Esophagus muscularis mucosa (tissue), 4 donors: ENCODE measurements around the gene TSPAN32. TPM values are rescaled to one million over a fixed set of nuclear protein-coding genes. Genes with fewer than 3 reads are reported as not detected.

ENCODE experiments used
- DNase-seq: peaks from one replicate; pipeline ENCODE4 v3.0.0-alpha.2; 2017; ENCODE audit errors: extremely low spot score
- H3K27ac ChIP-seq, 4 donors: fragments of 200-600 bp; sonication (generic); replicated peaks in 1 of 4; 1 replicate in 3 of 4; 2 replicates in 1 of 4; pipeline ENCODE4 v1.5.1; 2016 to 2019; ENCODE audit warnings: mild to moderate bottlenecking in 1 of 4
- H3K27me3 ChIP-seq, 4 donors: fragments of 200-600 bp; sonication (generic); one replicate each; pipeline versions ENCODE4 v1.5.1 to v1.6.0; 2016 to 2019
- H3K36me3 ChIP-seq, 4 donors: fragments of 200-600 bp; sonication (generic); one replicate each; pipeline ENCODE4 v1.5.1; 2016 to 2019
- H3K4me1 ChIP-seq, 4 donors: fragments of 200-600 bp; sonication (generic); one replicate each; pipeline ENCODE4 v1.5.1; 2016 to 2019
- H3K4me3 ChIP-seq, 4 donors: fragments of 200-600 bp; sonication (generic); 1 replicate in 2 of 4; 2 replicates in 2 of 4; pipeline ENCODE4 v1.5.1; 2016 to 2019; ENCODE audit warnings: mild to moderate bottlenecking in 4 of 4, moderate library complexity in 1 of 4
- H3K9me3 ChIP-seq, 4 donors: fragments of 200-600 bp; sonication (generic); 1 replicate in 3 of 4; 2 replicates in 1 of 4; pipeline ENCODE4 v1.5.1; 2016 to 2019
- EP300 ChIP-seq: sonication (generic); formaldehyde crosslinking; IDR thresholded peaks from one replicate; pipeline ENCODE4 v1.6.1; 2017; ENCODE audit warnings: antibody characterized with exemption
- POLR2A ChIP-seq: fragments of 450-650 bp; IDR thresholded peaks from one replicate; pipeline ENCODE4 v1.6.1; 2017; ENCODE audit warnings: antibody characterized with exemption, moderate library complexity, mild to moderate bottlenecking, low read depth
- POLR2AphosphoS5 ChIP-seq, 2 donors: sonication (generic); formaldehyde crosslinking; IDR thresholded peaks; one replicate each; pipeline ENCODE4 v1.6.1; 2017; ENCODE audit warnings: antibody characterized with exemption in 2 of 2
- WGBS: methylation state at CpG from one replicate; pipeline ENCODE4 v1.1.5; 2018; 5-methylcytosine and 5-hydroxymethylcytosine counted together
- intact Hi-C: fragments of 100-400 bp; cut with DNase I; formaldehyde crosslinking; loops from one replicate; pipeline ENCODE4 v1.15.1; 2023
- total RNA-seq, 4 donors: library from RNA; depleted of rRNA; stranded (reverse); fragments of >200 nt; gene quantifications; one replicate each; pipeline versions ENCODE4 v1.1.0 to v1.2.1, GENCODE V29; 2016
- TF ChIP-seq, protein P1 (sequence below), 3 experiments: fragments of 200-600 bp in 2 of 3; fragments of 450-650 bp in 1 of 3; sonication (generic) in 2 of 3; IDR thresholded peaks; one replicate each; pipeline ENCODE4 v1.5.1; 2017 to 2019; ENCODE audit warnings: antibody characterized with exemption in 3 of 3, mild to moderate bottlenecking in 2 of 3, moderate library complexity in 1 of 3

Gene TSPAN32
- total RNA-seq, 4 donors from 2014 or later: 0.52 to 3.5 (median 1.2) TPM; not detected in 1

DNA sequence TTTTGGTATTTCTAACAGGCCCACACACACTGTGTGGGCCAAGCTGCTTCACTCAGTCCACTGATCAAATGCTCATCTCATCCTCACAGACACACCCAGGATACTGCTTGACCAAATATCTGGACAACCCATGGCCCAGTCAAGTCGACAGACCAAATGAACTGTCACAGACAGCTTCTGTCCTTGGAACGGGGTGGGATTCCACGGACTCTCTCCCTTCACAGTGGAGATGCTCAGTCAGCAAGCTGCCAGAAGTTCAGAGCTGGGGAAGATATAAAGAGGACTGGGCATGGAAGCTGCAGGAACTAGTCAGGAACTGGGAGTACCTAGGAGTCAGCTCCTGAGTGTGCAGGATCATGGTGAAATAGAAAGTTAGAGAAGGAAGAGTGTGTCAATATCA is 40.7 kb downstream of the TSPAN32 start:
- Histone ChIP-seq H3K4me1 (no peaks in the 10 kb centered on the region), H3K27me3 (no peaks in the 10 kb centered on the region), H3K27ac (no peak overlapping the region), H3K36me3 (no peaks in the 10 kb centered on the region), H3K4me3 (no peak overlapping the region), H3K9me3 (peaks cover 0 to 7% (median 0%) of the 10 kb centered on the region in 4 donors)
- TF ChIP-seq, protein P1, sequence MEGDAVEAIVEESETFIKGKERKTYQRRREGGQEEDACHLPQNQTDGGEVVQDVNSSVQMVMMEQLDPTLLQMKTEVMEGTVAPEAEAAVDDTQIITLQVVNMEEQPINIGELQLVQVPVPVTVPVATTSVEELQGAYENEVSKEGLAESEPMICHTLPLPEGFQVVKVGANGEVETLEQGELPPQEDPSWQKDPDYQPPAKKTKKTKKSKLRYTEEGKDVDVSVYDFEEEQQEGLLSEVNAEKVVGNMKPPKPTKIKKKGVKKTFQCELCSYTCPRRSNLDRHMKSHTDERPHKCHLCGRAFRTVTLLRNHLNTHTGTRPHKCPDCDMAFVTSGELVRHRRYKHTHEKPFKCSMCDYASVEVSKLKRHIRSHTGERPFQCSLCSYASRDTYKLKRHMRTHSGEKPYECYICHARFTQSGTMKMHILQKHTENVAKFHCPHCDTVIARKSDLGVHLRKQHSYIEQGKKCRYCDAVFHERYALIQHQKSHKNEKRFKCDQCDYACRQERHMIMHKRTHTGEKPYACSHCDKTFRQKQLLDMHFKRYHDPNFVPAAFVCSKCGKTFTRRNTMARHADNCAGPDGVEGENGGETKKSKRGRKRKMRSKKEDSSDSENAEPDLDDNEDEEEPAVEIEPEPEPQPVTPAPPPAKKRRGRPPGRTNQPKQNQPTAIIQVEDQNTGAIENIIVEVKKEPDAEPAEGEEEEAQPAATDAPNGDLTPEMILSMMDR (IDR thresholded peaks at IDR 0.05): no peak
- TF ChIP-seq EP300: no peak
- no peak for TF ChIP-seq POLR2AphosphoS5 (IDR thresholded peaks at IDR 0.05)
- TF ChIP-seq POLR2A: no peak
- WGBS: 83% methylated on average over 3 of the region's 3 CpGs
- DNase-seq: no peak
- intact Hi-C loops: no loop called here

DNA sequence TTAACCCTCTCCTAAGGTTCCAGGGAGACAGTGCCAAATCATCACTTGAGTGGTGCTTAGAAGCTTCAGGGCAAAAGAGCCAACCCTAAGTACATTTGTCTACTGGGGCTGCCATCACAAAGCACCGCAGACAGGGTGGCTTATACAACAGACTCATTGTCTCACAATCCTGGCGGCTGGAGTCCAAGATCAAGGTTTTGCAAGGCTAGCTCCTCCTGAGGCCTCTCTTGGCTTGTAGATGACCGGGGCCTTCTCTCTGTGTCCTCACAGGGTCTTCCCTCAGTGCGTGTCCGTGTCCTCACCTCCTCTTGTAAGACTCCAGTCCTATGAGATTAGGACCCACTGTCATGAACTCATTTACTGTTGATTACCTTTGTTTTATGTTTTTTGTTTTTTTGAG is 41.2 kb downstream of the TSPAN32 start:
- TF ChIP-seq POLR2A: no peak
- no peak for TF ChIP-seq EP300
- TF ChIP-seq POLR2AphosphoS5 (IDR thresholded peaks at IDR 0.05): no peak
- TF ChIP-seq, protein P1 (IDR thresholded peaks at IDR 0.05): no peak
- Histone ChIP-seq H3K4me1 (no peaks in the 10 kb centered on the region), H3K27me3 (no peaks in the 10 kb centered on the region), H3K36me3 (no peaks in the 10 kb centered on the region), H3K9me3 (peaks cover 0 to 7% (median 0%) of the 10 kb centered on the region in 4 donors), H3K27ac (no peak overlapping the region), H3K4me3 (no peak overlapping the region)
- intact Hi-C loops: no loop called here
- 71% methylated on average over 5 of the region's 5 CpGs for WGBS
- DNase-seq: no peak

DNA sequence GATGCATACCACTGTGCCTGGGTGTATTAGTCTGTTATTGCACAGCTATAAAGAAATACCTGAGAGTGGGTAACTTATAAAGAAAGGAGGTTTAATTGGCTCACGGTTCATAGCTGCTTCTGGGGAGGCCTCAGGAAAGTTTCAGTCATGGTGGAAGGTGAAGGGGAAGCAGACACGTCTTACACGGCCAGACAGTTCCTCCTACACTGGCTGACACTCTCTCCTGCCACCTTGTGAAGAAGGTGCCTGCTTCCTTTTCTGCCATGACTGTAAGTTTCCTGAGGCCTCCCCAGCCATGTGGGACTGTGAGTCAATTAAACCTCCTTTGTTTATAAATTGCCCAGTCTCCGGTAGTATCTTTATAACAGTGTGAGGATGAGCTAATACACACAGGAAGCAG is 41.7 kb downstream of the TSPAN32 start:
- no peak overlapping the region for H3K27ac ChIP-seq
- no peak overlapping the region for H3K4me3 ChIP-seq
- WGBS: 84% methylated on average over 4 of the region's 4 CpGs
- no peaks in the 10 kb centered on the region for H3K36me3 ChIP-seq
- no peak for DNase-seq
- H3K27me3 ChIP-seq: no peaks in the 10 kb centered on the region
- TF ChIP-seq POLR2A (no peak), EP300 (no peak), POLR2AphosphoS5 (IDR thresholded peaks at IDR 0.05) (no peak)
- TF ChIP-seq, protein P1 (IDR thresholded peaks at IDR 0.05): no peak
- peaks cover 0 to 7% (median 0%) of the 10 kb centered on the region in 4 donors for H3K9me3 ChIP-seq
- H3K4me1 ChIP-seq: no peaks in the 10 kb centered on the region
- intact Hi-C loops: no loop called here

DNA sequence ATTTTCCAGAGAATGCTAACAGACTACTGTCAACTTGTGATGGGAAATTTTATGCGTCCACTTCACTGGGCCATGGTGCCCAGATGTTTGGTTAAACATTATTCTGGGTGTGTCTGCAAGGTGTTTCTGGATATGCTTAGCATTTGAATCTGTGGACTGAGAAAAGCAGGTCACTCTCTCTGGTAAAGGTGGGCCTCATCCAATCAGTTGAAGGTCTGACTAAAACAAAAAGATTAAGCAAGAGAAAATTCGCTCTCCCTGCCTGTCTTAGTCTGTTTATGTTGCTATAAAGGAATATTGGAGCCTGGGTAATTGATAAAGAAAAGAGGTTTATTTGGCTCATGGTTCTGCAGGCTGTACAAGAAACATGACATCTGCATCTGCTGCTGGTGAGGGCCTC is 43.2 kb downstream of the TSPAN32 start:
- Histone ChIP-seq H3K4me1 (no peaks in the 10 kb centered on the region), H3K4me3 (no peak overlapping the region), H3K27ac (no peak overlapping the region), H3K27me3 (no peaks in the 10 kb centered on the region), H3K9me3 (peaks cover 0 to 18% (median 6%) of the 10 kb centered on the region in 4 donors), H3K36me3 (no peaks in the 10 kb centered on the region)
- no peak for DNase-seq
- intact Hi-C loops: no loop called here
- TF ChIP-seq EP300: no peak
- whole genome bisulfite sequencing: 82% methylated on average over 2 of the region's 2 CpGs

DNA sequence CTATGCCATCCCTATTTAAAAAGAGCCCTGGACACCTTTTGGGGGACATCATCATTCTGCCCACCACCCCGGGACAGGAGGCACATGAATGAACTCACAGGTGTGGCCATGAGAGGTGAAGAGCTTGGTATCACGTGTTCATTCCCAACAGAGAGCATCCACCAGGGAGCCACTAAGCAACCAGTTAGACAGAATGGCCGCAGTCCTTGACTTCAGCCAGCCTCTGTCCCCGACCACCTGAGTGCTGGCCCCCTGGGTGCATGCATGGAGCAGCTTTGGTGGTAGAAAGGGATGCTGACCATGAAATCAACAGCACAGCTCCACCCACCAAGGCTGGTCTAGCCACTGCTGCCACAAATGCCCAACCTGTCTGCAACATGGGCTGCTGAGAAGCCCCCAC is 44.2 kb downstream of the TSPAN32 start:
- TF ChIP-seq POLR2AphosphoS5 (IDR thresholded peaks at IDR 0.05) (no peak), EP300 (no peak), POLR2A (no peak)
- TF ChIP-seq, protein P1 (IDR thresholded peaks at IDR 0.05): no peak
- intact Hi-C loops: no loop called here
- no peaks in the 10 kb centered on the region for H3K36me3 ChIP-seq
- peaks cover 0 to 18% (median 7%) of the 10 kb centered on the region in 4 donors for H3K9me3 ChIP-seq
- WGBS: 69% methylated on average over 3 of the region's 4 CpGs
- H3K4me1 ChIP-seq: no peaks in the 10 kb centered on the region
- DNase-seq: no peak
- no peaks in the 10 kb centered on the region for H3K27me3 ChIP-seq
- no peak overlapping the region for H3K27ac ChIP-seq
- no peak overlapping the region for H3K4me3 ChIP-seq
